HG02798 (cell line): ENCODE data around the gene AMD1.
A peak's percentile ranks its signal among the peaks of the same experiment; 100 is the strongest.
"Not testable (repeated sequence)": the region's sequence is repeated elsewhere in the genome, so short reads cannot be mapped to it uniquely, and the experiment has no call there.

Source experiments
- ATAC-seq: cut with Tn5 transposase; IDR thresholded peaks from one replicate; pipeline ENCODE4 v1.9.1; 2021; ENCODE audit warnings: mild to moderate bottlenecking; ENCODE audit not compliant: unreplicated experiment, poor library complexity

The AMD1 gene

DNA sequence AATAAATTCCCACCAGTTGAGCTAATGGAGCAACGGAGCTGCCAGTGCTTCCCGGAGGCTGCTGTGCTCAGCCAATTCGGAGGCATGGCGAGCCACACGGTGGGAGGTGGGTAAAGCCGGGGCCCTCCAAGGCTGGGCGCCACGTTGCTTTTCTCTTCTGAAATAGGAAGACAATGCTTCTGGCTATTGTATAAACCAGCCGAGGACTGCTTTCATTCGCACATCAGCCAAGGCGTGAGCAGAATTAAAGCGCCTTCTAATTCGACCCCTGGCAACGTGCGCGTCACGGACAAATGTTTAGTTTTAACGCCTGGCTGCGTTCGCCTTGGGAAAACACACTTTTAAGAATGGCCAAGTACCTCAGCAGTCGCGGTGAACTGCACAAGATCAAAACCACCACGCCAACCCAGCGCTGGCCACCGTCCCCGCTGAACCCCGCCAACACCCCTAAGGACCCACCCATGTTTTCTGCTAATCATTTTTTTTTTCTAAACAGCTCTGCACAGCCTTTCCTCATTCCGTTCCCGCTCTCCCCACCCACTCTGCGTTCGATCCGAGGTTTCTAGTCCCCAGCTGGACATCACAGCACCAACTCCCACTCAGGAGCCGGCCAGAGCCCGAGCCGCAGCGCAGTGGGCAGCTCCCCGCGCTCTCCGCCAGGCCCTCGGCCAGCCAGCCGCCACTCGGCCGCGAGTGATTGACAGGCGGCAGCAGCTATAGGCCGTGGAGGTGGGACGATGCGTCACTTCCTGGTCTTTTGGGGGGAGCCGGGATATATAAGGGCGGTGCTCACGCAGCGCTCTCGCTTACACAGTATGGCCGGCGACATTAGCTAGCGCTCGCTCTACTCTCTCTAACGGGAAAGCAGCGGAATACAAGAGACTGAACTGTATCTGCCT is at the start of gene AMD1:
Gene AMD1, plus strand, starts transcription at position 805 of the 899 bp plus-strand sequence. CDS start 321 bp downstream, outside the sequence.
- peak; percentile 83 for ATAC-seq

DNA sequence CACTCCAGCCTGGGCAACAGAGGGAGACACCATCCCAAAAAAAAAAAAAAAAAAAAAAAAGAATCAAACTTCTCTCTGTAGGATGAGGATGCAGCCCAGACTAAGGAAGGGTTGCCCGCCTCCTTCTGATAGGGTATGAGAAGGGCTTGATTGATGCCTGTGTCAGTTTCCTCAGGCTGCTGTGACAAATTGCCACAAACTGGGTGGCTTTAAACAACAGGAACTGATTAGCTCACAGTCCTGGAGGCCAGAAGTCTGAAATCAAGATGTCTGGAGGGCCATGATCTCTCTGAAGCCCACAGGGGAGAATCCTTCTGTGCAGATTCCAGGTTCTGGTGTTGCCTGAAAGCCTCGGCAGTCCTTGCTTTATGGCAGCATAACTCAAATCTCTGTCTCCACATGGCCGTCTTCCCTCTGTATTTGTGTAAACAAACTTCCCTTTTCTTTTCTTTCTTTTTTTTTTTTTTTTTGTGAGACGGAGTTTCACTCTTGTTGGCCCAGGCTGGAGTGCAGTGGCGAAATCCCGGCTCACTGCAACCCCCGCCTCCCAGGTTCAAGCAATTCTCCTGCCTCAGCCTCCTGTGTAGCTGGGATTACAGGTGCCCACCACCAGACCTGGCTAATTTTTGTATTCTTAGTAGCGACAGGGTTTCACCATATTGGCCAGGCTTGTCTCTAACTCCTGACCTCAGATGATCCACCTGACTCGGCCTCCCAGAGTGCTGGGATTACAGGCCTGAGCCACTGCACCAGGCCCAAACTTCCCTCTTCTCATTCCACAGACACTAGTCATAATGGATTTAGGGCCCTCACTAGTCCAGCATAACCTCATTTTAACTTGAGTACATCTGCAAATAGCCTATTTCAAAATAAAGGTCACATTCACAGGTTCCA is 48.1 kb upstream of the AMD1 start:
- no peak for ATAC-seq

DNA sequence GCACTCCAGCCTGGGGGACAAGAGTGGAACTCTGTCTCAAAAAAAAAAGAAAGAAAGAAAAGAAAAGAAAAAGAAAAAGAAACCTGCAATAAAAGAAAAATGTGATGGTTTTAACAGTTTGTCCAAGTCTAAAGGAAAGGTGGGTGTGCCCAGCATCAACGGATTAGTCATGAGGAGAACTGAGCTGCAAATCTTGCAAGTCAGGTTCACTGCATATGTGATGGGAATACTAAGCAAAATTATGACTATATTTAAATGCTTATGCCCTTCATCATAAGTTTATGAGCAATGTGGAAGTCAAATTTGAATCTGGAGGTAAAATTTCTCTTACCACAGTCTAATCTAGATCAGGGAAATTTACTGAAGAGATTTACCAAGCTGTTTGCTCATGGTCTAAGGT is 46.2 kb upstream of the AMD1 start:
- ATAC-seq, result no peak

DNA sequence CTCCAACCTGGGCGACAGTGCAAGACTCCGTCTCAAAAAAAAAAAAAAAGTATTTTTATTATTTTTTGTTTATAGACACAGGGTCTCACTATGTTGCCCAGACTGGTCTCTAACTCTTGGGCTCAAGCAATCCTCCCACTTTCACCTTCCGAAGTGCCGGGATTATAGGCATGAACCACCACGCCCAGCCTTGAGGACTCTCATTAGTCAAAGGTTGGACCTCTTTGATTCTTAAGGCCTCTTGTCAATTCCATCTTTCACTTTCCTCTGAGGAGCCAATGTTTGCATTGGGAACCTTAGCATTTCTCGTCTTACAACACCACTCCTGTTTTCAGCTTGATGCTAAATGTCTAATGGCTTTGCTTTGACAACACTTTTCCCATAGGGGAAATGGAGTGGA is 43.2 kb upstream of the AMD1 start:
- ATAC-seq, result no peak

DNA sequence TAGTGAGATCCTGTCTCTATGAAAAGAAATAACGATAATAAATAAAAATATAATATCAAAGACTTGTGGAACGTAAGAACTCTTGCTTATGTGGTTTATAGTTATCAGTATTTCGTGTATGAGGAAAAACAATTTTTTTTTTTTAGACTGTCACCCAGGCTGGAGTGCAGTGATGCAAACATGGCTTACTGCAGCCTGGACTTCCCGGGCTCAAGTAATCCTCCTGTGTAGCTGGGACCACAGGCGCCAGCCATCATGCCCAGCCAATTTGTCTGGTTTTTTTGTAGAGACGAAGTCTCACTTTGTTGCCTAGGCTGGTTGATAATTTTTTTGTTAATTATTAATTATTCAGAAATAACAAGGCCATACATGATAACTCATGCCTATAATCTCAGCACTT is 40.8 kb upstream of the AMD1 start:
- no peak for ATAC-seq

DNA sequence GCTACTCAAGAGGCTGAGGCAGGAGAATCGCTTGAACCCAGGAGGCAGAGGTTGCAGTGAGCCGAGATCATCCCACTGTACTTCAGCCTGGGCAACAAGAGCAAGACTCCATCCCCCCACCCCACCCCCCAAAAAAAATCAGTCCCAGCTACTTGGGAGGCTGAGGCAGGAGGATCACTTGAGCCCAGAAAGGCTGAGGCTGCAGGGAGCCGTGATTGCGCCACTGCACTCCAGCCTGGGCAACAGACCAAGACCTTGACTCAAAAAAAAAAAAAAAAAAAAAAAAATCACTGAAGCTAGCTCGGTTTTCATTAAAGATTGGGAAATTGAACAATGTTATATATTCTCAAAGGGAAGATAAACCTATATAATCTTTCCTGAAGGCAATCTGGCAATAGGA is 38.8 kb upstream of the AMD1 start:
- not testable (repeated sequence) for ATAC-seq

DNA sequence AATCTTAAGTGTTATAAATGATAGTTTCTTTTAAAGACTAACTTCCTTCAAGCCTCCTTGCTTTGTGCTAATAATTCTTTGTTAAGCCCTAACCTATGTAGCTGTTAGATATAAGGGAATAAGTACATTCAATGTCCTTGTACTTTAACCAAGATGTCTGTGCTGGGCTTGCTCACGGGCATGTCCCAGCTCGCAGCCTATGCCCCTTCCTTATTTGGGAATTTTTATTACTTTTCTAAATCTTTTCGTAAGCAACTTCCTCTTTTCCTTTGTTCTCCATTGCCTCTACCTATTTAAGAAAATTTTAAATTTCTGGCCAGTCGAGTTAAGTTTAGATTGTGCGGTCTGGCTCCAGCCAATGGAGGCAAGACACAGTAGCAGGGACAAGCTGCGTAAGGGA is 33.3 kb upstream of the AMD1 start:
- ATAC-seq, result no peak

DNA sequence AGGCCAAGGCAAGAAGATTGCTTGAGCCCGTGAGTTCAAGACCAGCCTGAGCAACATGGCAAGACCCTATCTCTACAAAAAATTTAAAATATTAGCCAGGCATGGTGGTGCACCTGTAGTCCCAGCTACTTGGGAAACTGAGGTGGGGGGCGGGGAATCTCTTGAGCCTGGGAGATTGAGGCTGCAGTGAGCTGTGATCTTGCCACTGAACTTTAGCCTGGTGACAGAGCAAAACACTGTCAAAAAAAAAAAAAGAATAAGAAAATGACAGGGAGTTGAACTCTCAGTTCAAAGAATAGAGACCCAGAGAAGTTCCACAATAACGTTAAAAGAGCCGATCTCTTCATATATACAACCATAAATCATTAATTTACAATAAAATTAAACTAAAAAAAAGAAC is 24.8 kb upstream of the AMD1 start:
- no peak for ATAC-seq

DNA sequence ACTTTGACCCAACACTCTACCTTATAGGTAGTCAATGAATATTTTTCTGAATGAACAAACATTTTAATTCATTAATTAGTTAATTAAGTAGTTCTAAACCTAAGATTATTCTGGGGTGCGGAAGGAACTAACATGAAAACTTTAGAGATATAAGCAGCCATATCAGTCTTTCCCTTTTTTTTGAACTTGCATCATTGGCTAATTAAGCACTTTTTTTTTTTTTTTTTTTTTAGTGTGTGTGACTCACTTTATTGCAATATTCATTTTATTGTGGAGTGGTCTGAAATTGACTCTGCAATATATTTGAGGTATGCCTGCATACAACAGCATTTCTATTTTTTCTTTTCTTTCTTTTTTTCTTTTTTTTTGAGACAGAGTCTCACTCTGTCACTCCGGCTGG is 21.8 kb upstream of the AMD1 start:
- ATAC-seq, result no peak

DNA sequence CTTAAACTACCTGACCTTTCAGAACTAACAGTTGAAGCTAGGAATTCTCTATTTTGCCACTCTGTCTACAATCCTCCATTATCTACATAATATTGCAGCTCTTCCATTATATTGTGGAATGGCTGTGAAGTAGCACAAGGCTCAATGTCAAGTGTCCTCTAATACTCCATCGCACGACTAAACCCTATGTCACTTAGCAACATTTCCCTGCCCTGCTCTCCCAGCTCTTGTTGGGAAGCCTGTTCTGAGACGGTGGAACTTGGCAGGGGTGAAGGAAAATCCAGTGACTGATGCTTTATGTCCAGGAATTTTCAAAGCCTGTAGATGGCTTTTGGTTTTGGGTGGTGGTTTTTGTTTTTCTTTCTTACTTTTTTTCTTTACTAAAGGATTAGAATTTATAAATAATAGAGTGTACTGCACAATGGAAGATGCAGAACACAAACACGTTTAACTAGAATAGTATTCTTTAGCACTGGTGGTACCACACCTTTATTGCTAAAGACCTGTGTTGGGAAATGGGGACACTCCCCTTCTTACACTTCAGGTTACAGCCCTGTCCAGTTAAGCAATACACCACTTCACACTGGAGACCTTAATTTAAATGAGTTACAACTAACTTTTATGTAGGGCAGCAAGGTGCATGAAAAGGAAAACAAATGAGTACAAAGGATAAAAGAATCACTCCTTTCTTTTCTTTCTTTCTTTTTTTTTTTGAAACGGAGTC is 20.7 kb upstream of the AMD1 start:
- ATAC-seq, result no peak

DNA sequence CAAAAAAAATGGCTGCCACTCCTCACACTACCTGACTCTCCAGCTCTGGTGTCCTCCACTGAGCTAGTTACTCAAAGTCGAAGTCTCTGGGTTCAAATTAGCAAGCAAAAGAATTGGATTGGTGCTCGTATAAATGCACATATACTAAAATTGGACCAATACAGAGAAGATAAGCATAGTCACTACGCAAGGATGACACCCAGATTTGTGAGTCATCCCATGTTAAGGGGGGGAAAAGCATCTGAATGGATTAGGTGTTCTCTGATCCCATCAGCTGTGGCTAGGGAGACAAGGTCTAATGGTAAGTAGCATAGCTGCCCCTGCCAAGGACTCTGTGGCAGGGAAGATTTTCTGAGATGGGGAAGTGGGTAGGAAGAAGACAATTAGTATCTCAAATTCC is 18.3 kb upstream of the AMD1 start:
- ATAC-seq, result no peak

DNA sequence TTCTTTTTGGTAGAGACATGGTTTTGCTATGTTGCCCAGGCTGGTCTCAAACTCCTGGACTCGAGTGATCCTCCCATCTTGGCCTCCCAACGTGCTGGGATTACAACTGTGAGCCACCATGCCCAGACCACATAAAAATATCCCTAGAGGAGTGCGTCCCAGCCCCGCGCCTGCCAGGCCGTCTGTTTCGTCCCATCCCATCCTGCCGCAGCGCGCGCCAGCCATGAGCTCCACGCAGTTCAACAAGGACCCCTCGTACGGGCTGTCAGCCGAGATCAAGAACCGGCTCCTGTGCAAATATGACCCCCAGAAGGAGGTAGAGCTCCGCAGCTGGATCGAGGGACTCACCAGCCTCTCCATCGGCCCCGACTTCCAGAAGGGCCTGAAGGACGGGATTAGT is 16.6 kb upstream of the AMD1 start:
- ATAC-seq, result no peak

DNA sequence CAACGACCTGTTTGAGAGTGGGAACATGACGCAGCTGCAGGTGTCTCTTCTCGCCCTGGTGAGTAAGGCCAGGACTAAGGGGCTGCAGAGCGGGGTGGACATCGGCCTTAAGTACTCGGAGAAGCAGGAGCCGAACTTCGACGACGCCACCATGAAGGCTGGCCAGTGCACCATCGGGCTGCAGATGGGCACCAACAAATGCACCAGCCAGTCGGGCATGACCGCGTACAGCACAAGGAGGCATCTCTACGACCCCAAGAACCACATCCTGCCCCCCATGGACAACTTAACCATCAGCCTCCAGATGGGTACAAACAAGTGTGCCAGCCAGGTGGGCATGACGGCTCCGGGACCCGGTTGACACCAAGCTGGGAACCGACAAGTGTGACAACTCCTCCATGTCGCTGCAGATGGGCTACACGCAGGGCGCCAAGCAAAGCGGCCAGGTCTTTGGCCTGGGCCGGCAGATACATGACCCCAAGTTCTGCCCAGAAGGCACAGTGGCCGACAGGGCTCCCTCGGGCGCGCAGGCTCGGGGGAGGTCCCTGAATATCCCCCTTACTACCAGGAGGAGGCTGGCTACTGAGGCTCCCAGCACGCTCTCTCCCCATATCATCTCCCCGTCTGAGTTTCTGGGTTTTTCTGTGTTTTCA is 15.9 kb upstream of the AMD1 start:
- no peak for ATAC-seq

DNA sequence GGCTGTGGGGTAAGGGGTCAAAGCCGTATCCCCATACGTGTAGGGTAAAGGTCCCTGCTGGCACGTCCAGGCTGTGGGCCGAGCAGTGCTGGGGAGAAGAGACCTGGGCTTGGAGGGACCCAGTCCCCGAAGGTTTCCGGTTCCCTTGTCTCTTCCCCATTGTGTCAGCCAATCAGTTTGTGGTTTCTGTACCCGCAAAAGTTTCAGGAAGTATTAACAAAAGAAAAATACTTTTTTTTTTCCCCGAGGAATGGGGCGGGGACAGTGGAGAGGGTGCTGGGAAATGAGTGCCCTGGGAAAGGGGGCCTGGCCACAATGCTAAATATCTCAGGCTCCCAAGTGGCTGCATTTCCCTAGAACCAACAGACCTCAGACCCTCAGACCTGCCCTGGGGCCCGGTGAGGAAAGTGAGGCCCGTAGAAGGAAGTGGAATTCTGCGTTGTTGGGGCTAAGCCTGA is 15.2 kb upstream of the AMD1 start:
- no peak for ATAC-seq

DNA sequence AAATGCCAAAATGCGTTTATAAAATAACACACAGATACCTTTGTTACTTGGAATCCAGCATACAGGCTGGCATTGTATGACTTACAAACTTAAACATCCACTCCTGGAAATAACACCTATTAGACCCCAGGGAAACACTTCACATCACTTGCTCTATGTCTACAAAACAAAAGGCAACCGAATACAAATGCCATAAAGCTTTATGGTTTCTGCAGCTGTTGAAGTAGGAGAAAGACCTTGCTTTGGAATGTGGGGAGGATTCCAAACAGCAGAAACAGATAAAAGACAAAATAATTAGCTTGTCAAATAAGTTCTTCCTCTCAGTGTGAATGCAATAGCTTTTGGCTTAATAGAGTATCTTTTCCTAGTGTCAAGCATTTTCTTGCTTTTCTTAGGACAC is 9.8 kb upstream of the AMD1 start:
- ATAC-seq, result no peak

DNA sequence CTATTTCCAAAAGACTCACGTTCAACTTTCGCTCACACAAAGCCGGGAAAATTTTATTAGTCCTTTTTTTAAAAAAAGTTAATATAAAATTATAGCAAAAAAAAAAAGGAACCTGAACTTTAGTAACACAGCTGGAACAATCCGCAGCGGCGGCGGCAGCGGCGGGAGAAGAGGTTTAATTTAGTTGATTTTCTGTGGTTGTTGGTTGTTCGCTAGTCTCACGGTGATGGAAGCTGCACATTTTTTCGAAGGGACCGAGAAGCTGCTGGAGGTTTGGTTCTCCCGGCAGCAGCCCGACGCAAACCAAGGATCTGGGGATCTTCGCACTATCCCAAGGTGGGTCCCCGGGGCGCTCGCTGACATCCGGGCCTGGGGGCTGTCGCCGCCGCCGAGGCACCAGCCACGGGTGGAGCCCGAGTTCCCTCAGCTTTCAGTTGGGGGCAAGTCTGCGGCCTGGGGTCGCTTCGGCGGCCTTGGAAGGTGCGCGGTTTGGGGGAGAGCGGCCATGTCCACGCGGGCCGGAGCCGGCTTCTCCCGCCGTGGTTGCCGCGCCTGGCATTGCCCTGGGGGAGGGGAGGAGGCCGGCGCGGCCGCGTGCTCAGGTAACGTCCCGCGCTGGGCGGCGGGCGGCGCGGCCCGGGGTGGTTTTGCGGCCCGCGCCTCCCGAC is 429 bp downstream of the AMD1 start:
- peak; percentile 16 for ATAC-seq

DNA sequence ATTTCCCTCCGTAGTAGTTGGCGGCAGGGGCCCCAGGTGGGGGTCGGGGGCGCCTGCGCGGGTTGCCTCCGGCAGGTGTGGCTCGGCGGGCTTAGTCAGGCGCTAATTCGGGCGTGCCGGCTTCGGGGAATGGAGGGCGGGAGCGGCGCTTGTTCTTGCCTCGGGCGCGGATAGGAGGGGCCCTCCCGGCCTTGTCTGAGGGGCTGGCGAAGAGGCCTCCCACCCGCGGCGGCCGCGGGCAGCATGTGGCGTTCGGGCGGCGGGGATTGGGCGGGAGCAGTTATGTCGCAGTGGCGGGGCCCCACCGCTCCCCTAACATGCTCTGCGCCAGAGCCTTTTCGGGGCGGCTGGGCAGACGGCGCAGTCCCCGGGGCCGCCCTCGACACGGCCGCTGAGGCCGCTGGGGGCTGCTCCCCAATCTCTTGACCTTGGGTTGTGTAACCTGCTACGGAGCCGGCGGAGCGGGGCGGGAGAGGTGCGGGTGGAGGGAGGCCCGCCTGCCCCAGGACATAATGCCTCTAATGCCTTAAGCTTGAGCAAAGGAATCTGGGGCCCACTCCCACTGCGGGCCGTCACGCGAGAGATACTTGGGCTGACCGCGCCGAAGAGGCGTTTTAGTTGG is 1.1 kb downstream of the AMD1 start:
- ATAC-seq, result peak; percentile 18

DNA sequence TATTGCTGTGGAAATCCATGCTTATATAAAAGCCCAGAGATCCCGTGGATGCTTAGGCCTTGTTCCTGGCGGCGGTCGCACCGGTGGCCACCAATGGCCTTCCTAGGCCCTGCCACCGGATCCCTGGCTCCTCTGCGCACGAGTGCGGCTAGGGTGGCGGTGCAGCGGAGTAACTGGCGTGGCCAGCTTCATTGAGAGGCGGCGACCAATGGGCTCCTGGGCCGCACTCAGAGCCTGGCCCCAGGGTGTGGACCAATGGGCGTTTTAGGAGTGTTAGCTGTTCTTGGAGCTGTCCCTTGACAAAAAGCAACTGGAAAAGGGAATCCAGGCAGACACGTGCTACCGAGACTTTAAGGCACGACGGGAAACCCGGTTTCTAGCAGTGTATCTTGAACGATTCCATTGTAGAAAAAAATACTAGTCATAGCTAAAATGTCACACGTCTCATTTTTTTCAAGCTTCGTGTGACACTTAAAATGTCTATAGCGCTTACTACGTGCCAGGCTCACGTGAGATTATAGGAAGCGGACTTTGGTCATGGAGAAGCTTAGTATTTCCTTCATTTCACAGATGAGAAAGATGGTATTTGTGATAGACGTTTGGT is 1.7 kb downstream of the AMD1 start:
- ATAC-seq, result peak; percentile 41
